HepG2 (cell line): ENCODE results near the gene FNDC3B. TPM values are rescaled to one million over a fixed set of nuclear protein-coding genes. Genes with fewer than 3 reads are reported as not detected.

ENCODE experiments used
- AFF4 ChIP-seq: sonication (generic); formaldehyde crosslinking; IDR thresholded peaks from 2 replicates; pipeline ENCODE4 v1.4.0; 2020; ENCODE audit warnings: missing genetic modification reagents
- AKNA ChIP-seq: sonication (generic); formaldehyde crosslinking; IDR thresholded peaks from 2 replicates; pipeline ENCODE4 v1.4.0; 2020; ENCODE audit warnings: missing genetic modification reagents, borderline replicate concordance
- BORCS8-MEF2B ChIP-seq: sonication (generic); formaldehyde crosslinking; IDR thresholded peaks from 2 replicates; pipeline ENCODE4 v1.8.0; 2022; ENCODE audit warnings: mild to moderate bottlenecking, missing genetic modification reagents
- EP300 ChIP-seq, 3 experiments: sonication (generic) in 1 of 3; formaldehyde crosslinking in 1 of 3; IDR thresholded peaks; 2 replicates each; pipeline versions ENCODE4 v1.5.1 to v1.6.1; 2011 to 2020; ENCODE audit warnings: low read depth in 2 of 3, low read length in 2 of 3, borderline replicate concordance in 1 of 3, improper control_type of control experiment in 1 of 3, mild to moderate bottlenecking in 1 of 3, missing genetic modification reagents in 1 of 3, moderate library complexity in 1 of 3
- HDAC6 ChIP-seq: fragments of 200-600 bp; sonication (generic); IDR thresholded peaks from 2 replicates; pipeline ENCODE4 v1.7.0; 2017; ENCODE audit warnings: mild to moderate bottlenecking, antibody characterized with exemption, low read length, low read depth
- LBX2 ChIP-seq: sonication (generic); formaldehyde crosslinking; IDR thresholded peaks from 2 replicates; pipeline ENCODE4 v1.5.0; 2020; ENCODE audit warnings: missing genetic modification reagents, mild to moderate bottlenecking, borderline replicate concordance
- MED8 ChIP-seq: sonication (generic); formaldehyde crosslinking; IDR thresholded peaks from 2 replicates; pipeline ENCODE4 v1.8.1; 2023; ENCODE audit warnings: mild to moderate bottlenecking, missing genetic modification reagents; ENCODE audit not compliant: insufficient replicate concordance
- MXI1 ChIP-seq: IDR thresholded peaks from 3 replicates; pipeline ENCODE4 v1.6.1; 2012; ENCODE audit warnings: low read depth, low read length, inconsistent platforms, borderline replicate concordance
- MYNN ChIP-seq: sonication (generic); formaldehyde crosslinking; IDR thresholded peaks from 2 replicates; pipeline ENCODE4 v1.4.0; 2020; ENCODE audit warnings: mild to moderate bottlenecking, low read depth, missing genetic modification reagents
- ZNF343 ChIP-seq: sonication (generic); formaldehyde crosslinking; IDR thresholded peaks from 2 replicates; pipeline ENCODE4 v1.4.0; 2020; ENCODE audit warnings: mild to moderate bottlenecking, missing genetic modification reagents
- ZSCAN20 ChIP-seq: sonication (generic); formaldehyde crosslinking; IDR thresholded peaks from 2 replicates; pipeline ENCODE4 v1.4.0; 2020; ENCODE audit warnings: missing genetic modification reagents, mild to moderate bottlenecking, borderline replicate concordance
- polyA plus RNA-seq, 8 experiments: library from polyadenylated mRNA; depleted of rRNA in 3 of 8; stranded (reverse) in 7 of 8; unstranded in 1 of 8; fragments of >200 nt; fragmentation: Illumina TruSeq in 4 of 8; extraction: Trizol in 4 of 8; gene quantifications; 2 replicates each; pipeline versions ENCODE4 v1.2.1 to v1.2.3, GENCODE V29; 2011 to 2016; ENCODE audit warnings: low read depth in 4 of 8, missing spikeins in 1 of 8, mixed read lengths in 1 of 8; ENCODE audit not compliant: insufficient read depth in 1 of 8
- total RNA-seq, 5 experiments: library from RNA; depleted of rRNA; stranded (reverse); fragments of >200 nt; fragmentation: Illumina TruSeq; extraction: Trizol; gene quantifications; 2 replicates each; pipeline ENCODE4 v1.2.3, GENCODE V29; 2016; ENCODE audit warnings: low read depth in 1 of 5
- TF ChIP-seq, protein P1 (sequence below): sonication (generic); formaldehyde crosslinking; IDR thresholded peaks from 2 replicates; pipeline ENCODE4 v1.5.1; 2020; ENCODE audit warnings: missing genetic modification reagents, mild to moderate bottlenecking, borderline replicate concordance
- TF ChIP-seq, protein P2 (sequence below): sonication (generic); formaldehyde crosslinking; conservative IDR thresholded peaks from 2 replicates; pipeline ENCODE4 v1.4.0; 2020; ENCODE audit warnings: mild to moderate bottlenecking, missing genetic modification reagents, moderate library complexity

FNDC3B gene
- total and polyA plus RNA-seq, 2 of the 13 experiments (the other 11 are each of a cell fraction or from before 2014, with no cell fraction given) = 74.8 to 103 TPM

DNA sequence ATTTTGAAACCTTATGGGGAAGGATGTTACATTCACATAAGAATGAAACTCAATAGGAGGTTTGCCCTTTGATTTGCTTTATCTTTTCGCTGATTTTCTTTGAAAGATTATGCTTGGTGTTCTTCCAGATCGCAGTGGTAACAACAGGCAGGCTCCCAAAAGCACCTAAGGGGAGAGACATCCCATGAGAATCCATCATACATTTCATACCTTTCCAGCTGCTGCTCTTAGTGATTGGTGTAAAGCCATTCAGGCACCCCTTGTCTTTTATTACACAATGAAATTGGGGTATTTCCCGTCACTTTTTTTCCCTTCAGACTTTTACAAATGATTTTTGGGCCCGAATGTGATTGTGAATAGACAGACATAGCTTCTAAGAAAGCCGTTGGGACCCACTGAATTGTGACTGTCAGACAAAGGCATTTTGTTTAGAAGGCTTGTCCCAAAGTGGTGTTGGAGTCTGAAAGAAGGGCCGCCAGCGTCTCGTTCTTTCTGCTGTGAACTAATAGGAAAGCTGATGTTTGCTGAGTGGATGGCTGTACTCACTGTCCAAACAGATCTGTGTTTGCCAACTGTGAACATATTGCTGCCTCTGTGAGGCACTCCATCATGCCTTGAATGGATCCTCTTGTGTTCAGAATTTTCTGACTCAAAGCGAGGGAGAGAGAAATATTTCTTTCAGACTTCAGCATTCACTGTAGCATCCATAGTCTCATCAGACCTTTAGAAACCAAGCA, 164.3 kb downstream of the FNDC3B start (continued):
- no peak for TF ChIP-seq MYNN (CRISPR knock-in tag)
- TF ChIP-seq HDAC6 = no peak
- no peak for TF ChIP-seq MED8
- TF ChIP-seq BORCS8-MEF2B (CRISPR knock-in tag) = no peak
- 0 out of 2 replicates have a peak, but pooled peaks have one; percentile 34 for TF ChIP-seq ZNF343
- no peak for TF ChIP-seq AKNA (CRISPR knock-in tag)
- peak in 1 of 2 experiments; percentile 94; a peak in 2 of 4 replicates for TF ChIP-seq EP300 (IDR thresholded peaks at IDR 0.05; ENCODE audit: low read depth in 2 of 2, low read length in 2 of 2)
- TF ChIP-seq EP300 (CRISPR knock-in tag; IDR thresholded peaks at IDR 0.05; ENCODE audit: borderline replicate concordance) = peak; percentile 91
- no peak for TF ChIP-seq LBX2 (CRISPR knock-in tag)
- TF ChIP-seq, protein P1, sequence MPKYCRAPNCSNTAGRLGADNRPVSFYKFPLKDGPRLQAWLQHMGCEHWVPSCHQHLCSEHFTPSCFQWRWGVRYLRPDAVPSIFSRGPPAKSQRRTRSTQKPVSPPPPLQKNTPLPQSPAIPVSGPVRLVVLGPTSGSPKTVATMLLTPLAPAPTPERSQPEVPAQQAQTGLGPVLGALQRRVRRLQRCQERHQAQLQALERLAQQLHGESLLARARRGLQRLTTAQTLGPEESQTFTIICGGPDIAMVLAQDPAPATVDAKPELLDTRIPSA (CRISPR knock-in tag) = no peak
- TF ChIP-seq ZSCAN20 = no peak
- TF ChIP-seq MXI1 = peak; percentile 27; the same call in 1 of the 3 replicates
- TF ChIP-seq AFF4 (CRISPR knock-in tag) = no peak; the same call in 1 of the 2 replicates
- TF ChIP-seq, protein P2, sequence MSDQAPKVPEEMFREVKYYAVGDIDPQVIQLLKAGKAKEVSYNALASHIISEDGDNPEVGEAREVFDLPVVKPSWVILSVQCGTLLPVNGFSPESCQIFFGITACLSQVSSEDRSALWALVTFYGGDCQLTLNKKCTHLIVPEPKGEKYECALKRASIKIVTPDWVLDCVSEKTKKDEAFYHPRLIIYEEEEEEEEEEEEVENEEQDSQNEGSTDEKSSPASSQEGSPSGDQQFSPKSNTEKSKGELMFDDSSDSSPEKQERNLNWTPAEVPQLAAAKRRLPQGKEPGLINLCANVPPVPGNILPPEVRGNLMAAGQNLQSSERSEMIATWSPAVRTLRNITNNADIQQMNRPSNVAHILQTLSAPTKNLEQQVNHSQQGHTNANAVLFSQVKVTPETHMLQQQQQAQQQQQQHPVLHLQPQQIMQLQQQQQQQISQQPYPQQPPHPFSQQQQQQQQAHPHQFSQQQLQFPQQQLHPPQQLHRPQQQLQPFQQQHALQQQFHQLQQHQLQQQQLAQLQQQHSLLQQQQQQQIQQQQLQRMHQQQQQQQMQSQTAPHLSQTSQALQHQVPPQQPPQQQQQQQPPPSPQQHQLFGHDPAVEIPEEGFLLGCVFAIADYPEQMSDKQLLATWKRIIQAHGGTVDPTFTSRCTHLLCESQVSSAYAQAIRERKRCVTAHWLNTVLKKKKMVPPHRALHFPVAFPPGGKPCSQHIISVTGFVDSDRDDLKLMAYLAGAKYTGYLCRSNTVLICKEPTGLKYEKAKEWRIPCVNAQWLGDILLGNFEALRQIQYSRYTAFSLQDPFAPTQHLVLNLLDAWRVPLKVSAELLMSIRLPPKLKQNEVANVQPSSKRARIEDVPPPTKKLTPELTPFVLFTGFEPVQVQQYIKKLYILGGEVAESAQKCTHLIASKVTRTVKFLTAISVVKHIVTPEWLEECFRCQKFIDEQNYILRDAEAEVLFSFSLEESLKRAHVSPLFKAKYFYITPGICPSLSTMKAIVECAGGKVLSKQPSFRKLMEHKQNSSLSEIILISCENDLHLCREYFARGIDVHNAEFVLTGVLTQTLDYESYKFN = peak; percentile 87
